Spinal cord (tissue), 10 donors: ENCODE measurements around the gene SEPTIN7. TPM values are rescaled to one million over a fixed set of nuclear protein-coding genes. Genes with fewer than 3 reads are reported as not detected.

Experiments used
- DNase-seq, 6 donors: peaks; one replicate each; pipeline versions ENCODE4 v3.0.0 to v3.0.0-alpha.2; 2013 to 2015; ENCODE audit warnings: low spot score in 6 of 6, low read depth in 4 of 6
- H3K27ac ChIP-seq: one replicate; pipeline ENCODE4 v1.5.1; 2013; ENCODE audit warnings: low read depth, low read length, control low read depth
- H3K27me3 ChIP-seq: one replicate; pipeline ENCODE4 v1.6.1; 2013; ENCODE audit warnings: low read length; ENCODE audit not compliant: control insufficient read depth, insufficient read depth
- H3K36me3 ChIP-seq: one replicate; pipeline ENCODE4 v1.6.1; 2013; ENCODE audit warnings: low read length; ENCODE audit not compliant: control insufficient read depth, insufficient read depth
- H3K4me1 ChIP-seq: one replicate; pipeline ENCODE4 v1.6.1; 2013; ENCODE audit warnings: low read length; ENCODE audit not compliant: control insufficient read depth, insufficient read depth
- H3K4me3 ChIP-seq: one replicate; pipeline ENCODE4 v1.5.1; 2013; ENCODE audit warnings: low read depth, low read length, control low read depth
- H3K9me3 ChIP-seq: one replicate; pipeline ENCODE4 v1.6.1; 2013; ENCODE audit warnings: low read length; ENCODE audit not compliant: control insufficient read depth, insufficient read depth
- WGBS: methylation state at CpG from one replicate; pipeline ENCODE4 v1.1.5; 2013; ENCODE audit warnings: missing lambda C conversion rate; ENCODE audit not compliant: insufficient coverage; 5-methylcytosine and 5-hydroxymethylcytosine counted together
- polyA plus RNA-seq, 2 donors: library from polyadenylated mRNA; unstranded; fragments of 120-200 nt; gene quantifications; one replicate each; pipeline ENCODE4 v1.2.1, GENCODE V29; 2013; ENCODE audit not compliant: insufficient read length in 2 of 2
- total RNA-seq, 2 donors: library from RNA; depleted of rRNA in 1 of 2; stranded (reverse); fragments of 120-200 nt in 1 of 2; fragments of >200 nt in 1 of 2; gene quantifications; one replicate each; pipeline versions ENCODE4 v1.2.3 to v1.2.4, GENCODE V29; 2013 to 2014
- donor health status: healthy.

Gene SEPTIN7
- total and polyA plus RNA-seq, 4 donors: 458 to 600 (median 521) TPM

GRCh38 chr7:35761871-35762677 is 38.8 kb upstream of the SEPTIN7 start:
- no peak overlapping the region for H3K4me3 ChIP-seq
- no peak overlapping the region for H3K27ac ChIP-seq
- no peaks in the 10 kb centered on the region for H3K9me3 ChIP-seq
- no peaks in the 10 kb centered on the region for H3K36me3 ChIP-seq
- DNase-seq: peak in 1 of 6 donors; percentile 35
- no peaks in the 10 kb centered on the region for H3K27me3 ChIP-seq
- H3K4me1 ChIP-seq: no peaks in the 10 kb centered on the region
- 100% methylated on average over 1 of the region's 4 CpGs for WGBS

DNA sequence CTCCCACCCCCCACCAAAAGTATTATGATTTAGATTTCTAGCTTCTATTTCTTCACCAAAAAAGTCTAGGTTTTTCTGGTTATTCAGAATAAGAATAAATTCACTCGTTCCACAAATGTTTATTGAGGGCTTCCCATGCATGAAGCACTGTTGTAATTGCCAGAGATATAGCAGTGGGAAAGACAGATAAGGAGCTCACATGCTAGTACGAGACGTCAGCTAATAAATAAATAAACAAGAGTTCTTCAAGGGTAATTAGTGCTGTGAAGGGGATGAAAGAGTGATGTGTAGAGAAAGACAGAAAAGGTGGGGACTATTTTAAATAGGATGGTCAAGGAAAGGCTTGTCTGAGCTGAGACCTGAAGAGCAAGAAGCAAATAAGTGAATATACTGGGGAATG is 38.1 kb upstream of the SEPTIN7 start:
- no peak overlapping the region for H3K4me3 ChIP-seq
- H3K27ac ChIP-seq: no peak overlapping the region
- H3K9me3 ChIP-seq: no peaks in the 10 kb centered on the region
- WGBS: 38% methylated on average over 2 of the region's 3 CpGs
- H3K27me3 ChIP-seq: no peaks in the 10 kb centered on the region
- no peaks in the 10 kb centered on the region for H3K36me3 ChIP-seq
- H3K4me1 ChIP-seq: no peaks in the 10 kb centered on the region
- DNase-seq: no peak

DNA sequence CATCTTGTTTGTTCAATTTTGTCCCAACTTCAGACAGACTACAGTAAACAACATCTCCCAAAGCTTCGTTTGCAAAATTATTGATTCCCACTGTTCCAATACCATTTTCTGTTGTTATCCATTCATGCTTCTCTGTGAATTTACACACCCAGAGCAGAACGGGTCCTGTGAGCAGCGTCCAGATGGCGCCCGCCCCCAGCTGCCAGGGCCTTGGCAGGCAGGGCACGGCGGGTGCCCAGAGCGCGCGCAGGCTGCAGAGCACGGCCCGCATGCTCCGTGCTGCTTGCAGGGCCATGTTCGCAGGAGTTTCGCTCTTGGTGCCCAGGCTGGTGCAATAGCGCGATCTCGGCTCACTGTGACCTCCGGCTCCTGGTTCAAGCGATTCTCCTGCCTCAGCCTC is 32.5 kb upstream of the SEPTIN7 start:
- no peak for DNase-seq
- Histone ChIP-seq H3K4me1 (no peaks in the 10 kb centered on the region), H3K27ac (no peak overlapping the region), H3K36me3 (no peaks in the 10 kb centered on the region), H3K27me3 (no peaks in the 10 kb centered on the region), H3K4me3 (no peak overlapping the region), H3K9me3 (no peaks in the 10 kb centered on the region)
- 95% methylated on average over 20 of the region's 20 CpGs for WGBS

DNA sequence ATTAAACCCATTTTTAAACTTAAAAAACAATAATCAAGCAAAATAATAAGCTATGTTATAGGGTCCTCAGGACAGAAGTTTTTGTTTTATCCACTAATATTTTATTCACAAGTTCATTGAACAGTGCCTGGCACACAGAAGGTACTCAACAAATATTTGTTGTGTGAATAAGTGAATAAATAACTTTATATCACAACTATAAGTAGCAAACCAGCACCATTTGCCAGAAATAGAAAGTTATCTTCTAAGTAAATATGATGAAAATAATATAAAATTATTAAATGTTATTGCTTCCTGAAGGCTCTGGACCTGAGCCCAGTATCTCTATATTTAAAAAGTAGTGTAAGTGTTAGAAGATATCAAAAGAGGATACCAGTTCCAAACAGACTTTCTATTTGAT is 29.1 kb upstream of the SEPTIN7 start:
- Histone ChIP-seq H3K36me3 (no peaks in the 10 kb centered on the region), H3K4me3 (no peak overlapping the region), H3K4me1 (no peaks in the 10 kb centered on the region), H3K27ac (no peak overlapping the region), H3K9me3 (no peaks in the 10 kb centered on the region), H3K27me3 (no peaks in the 10 kb centered on the region)
- no peak for DNase-seq

- no CpG with 5 or more reads among the region's 3 CpGs for WGBS
- no peaks in the 10 kb centered on the region for H3K27me3 ChIP-seq
- H3K9me3 ChIP-seq: no peaks in the 10 kb centered on the region
Observed at GRCh38 chr7:35773994-35774393, 26.9 kb upstream of the SEPTIN7 start.

DNA sequence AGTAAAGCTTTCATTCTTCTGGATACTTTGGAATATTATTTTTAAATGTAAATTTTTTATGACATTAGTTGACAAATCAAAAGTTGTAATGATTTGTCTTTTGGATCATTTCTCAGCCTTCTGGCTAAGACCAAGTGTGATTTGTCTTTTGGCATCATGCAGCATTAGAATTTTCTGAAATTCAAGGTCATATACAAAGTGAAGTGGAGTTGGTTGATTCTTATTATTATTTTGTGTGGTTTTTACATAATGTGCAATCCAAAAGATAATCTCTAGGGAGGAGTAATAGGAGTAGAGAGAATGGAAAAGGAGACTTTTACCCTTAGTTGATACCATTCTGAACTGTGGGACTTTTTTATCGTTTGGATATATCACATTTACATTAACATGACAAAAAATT is 24.2 kb upstream of the SEPTIN7 start:
- no peak for DNase-seq
- Histone ChIP-seq H3K4me1 (no peaks in the 10 kb centered on the region), H3K27me3 (no peaks in the 10 kb centered on the region), H3K27ac (no peak overlapping the region), H3K9me3 (no peaks in the 10 kb centered on the region), H3K4me3 (no peak overlapping the region), H3K36me3 (no peaks in the 10 kb centered on the region)
- WGBS: no CpG with 5 or more reads among the region's 1 CpG

More at GRCh38 chr7:35773994-35774393, 26.9 kb upstream of the SEPTIN7 start:
- no peak for DNase-seq
- Histone ChIP-seq H3K27ac (no peak overlapping the region), H3K36me3 (no peaks in the 10 kb centered on the region), H3K4me1 (no peaks in the 10 kb centered on the region), H3K4me3 (no peak overlapping the region)

DNA sequence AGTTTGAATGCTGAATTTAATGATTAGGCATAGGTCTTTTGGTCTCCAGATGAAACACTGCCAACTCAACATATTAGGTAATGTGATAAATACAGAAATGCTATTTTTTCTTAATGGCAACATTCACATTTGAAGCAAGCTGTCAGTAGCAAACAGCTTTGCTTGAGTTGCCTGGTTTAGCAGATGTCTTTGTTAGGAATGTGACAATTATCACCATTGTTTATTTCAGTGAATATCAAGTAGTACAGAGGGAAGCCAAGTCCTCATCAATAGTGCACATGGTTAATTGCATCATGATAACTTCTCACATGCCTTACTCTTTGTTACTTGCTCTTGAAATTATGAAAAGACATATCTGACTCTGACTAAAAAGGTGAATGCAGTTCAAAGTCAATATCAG is 23.7 kb upstream of the SEPTIN7 start:
- no peak overlapping the region for H3K27ac ChIP-seq
- H3K9me3 ChIP-seq: no peaks in the 10 kb centered on the region

DNA sequence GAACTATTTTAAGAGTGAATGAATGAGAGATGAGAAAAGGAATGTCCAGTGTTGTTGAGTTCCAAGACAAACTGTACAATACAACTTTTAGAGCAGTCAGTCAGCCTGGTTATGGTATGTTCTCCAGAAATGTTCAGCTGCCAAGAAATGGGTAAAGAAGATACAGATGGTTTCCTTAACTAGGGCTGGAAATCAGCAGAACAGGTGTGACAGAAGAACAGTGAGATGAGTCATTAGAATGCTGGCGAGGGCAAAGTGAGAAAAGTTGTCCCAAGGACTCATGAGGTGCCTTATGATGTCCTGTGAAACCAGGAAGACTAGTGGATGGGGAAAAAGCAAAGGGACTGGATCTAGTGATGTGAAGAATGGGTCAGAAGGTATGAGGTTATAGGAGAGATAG is 20.8 kb upstream of the SEPTIN7 start:
- WGBS: 85% methylated on average over 1 of the region's 1 CpG
- no peak overlapping the region for H3K4me3 ChIP-seq
- no peaks in the 10 kb centered on the region for H3K9me3 ChIP-seq
- H3K27ac ChIP-seq: no peak overlapping the region
- DNase-seq: no peak
- no peaks in the 10 kb centered on the region for H3K27me3 ChIP-seq
- no peaks in the 10 kb centered on the region for H3K4me1 ChIP-seq
- H3K36me3 ChIP-seq: no peaks in the 10 kb centered on the region

More for the DNA sequence above, 23.7 kb upstream of the SEPTIN7 start:
- Histone ChIP-seq H3K4me3 (no peak overlapping the region), H3K27me3 (no peaks in the 10 kb centered on the region), H3K36me3 (no peaks in the 10 kb centered on the region), H3K4me1 (no peaks in the 10 kb centered on the region)
- peak in 2 of 6 donors; percentile 47 to 62 for DNase-seq

DNA sequence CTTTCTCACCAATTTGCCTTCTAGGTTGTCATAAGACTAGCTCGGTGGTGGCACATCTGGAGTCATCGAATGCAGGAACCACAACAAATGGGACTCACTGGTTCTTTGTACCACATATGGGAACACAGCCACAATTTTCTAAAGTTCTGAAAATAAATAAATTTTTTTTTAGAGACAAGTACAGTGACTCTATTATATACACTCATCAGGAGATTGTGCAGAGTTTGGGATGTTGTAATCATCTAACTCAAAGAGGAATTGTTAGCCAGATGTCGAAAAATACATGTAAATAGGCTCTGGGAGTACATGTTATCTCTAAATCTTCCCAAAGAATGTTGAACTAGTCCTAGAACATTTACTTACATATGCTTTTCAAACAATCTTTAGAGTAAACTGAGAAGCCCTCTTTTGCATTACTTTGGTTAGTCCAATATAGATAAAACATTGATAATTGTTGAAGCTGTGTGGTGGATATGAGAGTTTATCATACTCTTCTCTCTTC is 19.6 kb upstream of the SEPTIN7 start:
- Histone ChIP-seq H3K27me3 (no peaks in the 10 kb centered on the region), H3K36me3 (no peaks in the 10 kb centered on the region), H3K4me3 (no peak overlapping the region), H3K4me1 (no peaks in the 10 kb centered on the region), H3K27ac (peak overlapping the region; percentile 18), H3K9me3 (no peaks in the 10 kb centered on the region)
- no CpG with 5 or more reads among the region's 3 CpGs for WGBS
- DNase-seq: no peak

GRCh38 chr7:35781767-35782515 is 18.9 kb upstream of the SEPTIN7 start:
- H3K9me3 ChIP-seq: no peaks in the 10 kb centered on the region
- H3K27ac ChIP-seq: no peak overlapping the region
- H3K4me1 ChIP-seq: no peaks in the 10 kb centered on the region
- no peak overlapping the region for H3K4me3 ChIP-seq
- no peak for DNase-seq
- WGBS: 96% methylated on average over 4 of the region's 9 CpGs
- H3K36me3 ChIP-seq: no peaks in the 10 kb centered on the region
- H3K27me3 ChIP-seq: no peaks in the 10 kb centered on the region
